ENCODE measurements around the gene ARFGEF2. TPM values are rescaled to one million over a fixed set of nuclear protein-coding genes. Genes with fewer than 3 reads are reported as not detected.
A peak's percentile ranks its signal among the peaks of the same experiment; 100 is the strongest.
"Not testable (repeated sequence)": the region's sequence is repeated elsewhere in the genome, so short reads cannot be mapped to it uniquely, and the experiment has no call there.

ARFGEF2 gene
- total RNA-seq, 1 donor from 2014 or later = 39.1 TPM

DNA sequence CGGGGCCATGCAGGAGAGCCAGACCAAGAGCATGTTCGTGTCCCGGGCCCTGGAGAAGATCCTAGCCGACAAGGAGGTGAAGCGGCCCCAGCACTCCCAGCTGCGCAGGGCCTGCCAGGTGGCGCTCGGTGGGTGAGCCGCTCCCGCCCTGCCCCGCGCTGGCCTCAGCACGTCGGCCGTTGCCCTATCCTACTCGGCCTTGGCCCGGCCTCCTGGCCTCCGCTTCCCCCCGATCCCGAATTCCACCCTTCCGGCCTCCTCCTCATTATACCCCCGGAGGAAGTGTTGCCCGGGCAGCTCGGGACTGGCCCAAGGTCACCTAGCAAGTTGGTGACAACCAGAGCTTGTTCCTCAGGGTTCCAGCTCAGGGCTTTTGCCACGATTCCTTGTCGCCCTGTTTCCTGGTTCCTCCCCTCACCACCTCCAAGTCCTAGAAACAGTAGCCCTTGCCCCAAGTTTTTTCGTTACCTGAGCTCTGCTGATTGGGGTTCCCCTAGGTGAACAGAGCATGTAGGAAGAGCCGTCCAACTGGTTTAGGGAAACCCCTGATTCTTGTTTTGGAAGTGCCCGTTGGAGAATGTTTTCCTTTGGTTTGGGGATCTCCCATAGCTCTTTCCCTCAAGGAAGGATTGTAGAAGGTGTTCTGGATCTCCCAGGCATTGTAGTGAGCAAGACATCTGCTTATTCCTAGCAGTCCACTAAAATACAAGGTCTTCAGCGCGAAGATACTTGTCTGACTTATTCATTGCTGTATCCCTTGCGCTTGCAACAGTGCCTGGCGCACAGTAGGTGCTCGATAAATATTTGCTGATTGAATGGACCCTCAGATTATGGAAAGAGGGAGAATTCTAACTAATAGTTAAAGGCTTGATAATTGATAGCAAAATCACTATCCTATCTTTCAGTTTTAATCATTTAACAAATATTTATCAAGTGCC lies 641 bp downstream of the ARFGEF2 start:
- no peak for DNase-seq (ENCODE audit: missing footprints)
- ATAC-seq = peak; percentile 56
- intact Hi-C loops (cut with DNase I) = no loop called here

DNA sequence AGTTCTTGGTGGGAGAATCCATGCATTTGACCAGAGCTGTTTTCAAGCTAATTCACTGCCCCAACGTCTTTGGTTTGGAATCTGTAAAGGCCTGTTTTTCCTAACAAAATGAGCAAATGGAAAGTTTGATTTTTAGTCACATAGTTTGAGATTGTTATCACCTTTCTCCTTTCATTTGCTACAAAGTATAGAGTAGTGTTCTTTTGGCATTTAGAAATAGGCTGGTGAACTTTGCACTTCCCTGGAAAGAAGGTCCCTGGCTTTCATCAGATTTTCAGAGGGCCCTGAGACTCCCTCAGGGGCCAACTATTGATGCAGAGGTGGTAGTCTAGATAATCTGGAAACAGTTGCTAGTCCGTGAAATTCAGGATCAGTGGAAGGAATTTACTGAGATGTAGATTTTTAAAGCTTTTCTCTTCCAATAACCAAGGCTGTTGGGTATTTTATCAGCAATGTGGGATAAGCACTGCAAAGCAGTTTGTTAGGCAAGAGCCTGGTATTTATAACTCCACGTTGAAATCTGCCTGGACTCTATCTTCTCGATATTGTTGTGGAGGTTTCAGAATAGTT lies 1.7 kb downstream of the ARFGEF2 start:
- no peak for DNase-seq (ENCODE audit: missing footprints)
- intact Hi-C loops (cut with DNase I) = no loop called here
- ATAC-seq = no peak

DNA sequence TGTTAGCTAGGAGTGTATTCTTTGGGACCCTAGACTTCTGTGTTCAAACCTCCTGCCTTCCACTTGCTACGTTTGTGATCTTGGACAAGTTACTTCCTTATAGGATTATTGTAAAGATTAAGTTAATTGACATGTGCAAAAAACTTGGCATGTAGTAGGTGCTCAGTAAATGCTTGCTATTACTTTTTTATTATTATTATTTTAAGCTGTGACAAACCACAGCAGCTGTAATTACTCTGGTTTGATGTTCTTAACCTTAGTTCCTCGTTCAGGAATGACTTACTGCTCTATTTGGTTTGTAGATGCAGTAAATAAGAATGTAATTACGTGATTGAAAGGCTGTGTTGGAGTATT lies 3.2 kb downstream of the ARFGEF2 start:
- intact Hi-C loops (cut with DNase I) = no loop called here
- ATAC-seq (no peak), DNase-seq (ENCODE audit: missing footprints) (no peak)

DNA sequence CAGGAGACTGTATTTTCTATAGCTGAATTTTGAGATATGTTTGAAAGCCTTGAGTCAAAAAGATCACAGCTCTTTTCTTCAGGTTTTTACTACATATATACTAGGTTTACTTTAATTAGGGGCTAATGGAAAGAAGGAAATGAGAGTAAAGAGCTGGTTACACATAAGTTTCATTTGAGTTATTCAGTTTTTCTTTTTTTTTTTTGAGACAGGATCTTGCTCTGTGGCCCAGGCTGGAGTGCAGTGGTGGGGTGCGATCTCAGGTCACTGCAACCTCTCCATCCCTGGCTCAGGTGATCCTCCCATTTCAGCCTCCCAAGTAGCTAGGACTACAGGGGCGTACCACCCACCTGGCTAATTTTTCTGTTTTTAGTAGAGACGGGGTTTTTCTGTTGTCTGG lies 4.8 kb downstream of the ARFGEF2 start:
- ATAC-seq (no peak), DNase-seq (ENCODE audit: missing footprints) (no peak)
- intact Hi-C loops (cut with DNase I) = no loop called here

DNA sequence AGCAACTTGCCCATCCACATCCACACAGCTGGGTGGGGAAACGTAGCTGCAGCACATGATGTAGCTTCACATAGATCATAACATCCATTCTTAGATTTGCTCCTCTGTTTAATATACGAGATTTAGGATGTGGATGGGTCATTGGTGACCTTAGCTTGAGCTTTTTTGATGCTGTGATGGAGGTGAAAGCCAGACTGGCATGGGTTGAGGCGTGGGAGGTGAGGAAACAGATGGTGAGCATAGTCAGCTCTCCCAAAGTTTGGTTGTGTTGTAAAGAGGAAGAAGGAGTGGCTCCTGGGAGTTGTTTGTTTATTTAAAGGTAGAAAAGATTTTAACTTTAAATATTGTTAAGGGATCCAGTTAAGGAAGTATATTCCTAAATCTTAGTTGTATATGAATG lies 5.3 kb downstream of the ARFGEF2 start:
- DNase-seq (ENCODE audit: missing footprints) = no peak
- intact Hi-C loops (cut with DNase I) = no loop called here
- ATAC-seq = no peak

DNA sequence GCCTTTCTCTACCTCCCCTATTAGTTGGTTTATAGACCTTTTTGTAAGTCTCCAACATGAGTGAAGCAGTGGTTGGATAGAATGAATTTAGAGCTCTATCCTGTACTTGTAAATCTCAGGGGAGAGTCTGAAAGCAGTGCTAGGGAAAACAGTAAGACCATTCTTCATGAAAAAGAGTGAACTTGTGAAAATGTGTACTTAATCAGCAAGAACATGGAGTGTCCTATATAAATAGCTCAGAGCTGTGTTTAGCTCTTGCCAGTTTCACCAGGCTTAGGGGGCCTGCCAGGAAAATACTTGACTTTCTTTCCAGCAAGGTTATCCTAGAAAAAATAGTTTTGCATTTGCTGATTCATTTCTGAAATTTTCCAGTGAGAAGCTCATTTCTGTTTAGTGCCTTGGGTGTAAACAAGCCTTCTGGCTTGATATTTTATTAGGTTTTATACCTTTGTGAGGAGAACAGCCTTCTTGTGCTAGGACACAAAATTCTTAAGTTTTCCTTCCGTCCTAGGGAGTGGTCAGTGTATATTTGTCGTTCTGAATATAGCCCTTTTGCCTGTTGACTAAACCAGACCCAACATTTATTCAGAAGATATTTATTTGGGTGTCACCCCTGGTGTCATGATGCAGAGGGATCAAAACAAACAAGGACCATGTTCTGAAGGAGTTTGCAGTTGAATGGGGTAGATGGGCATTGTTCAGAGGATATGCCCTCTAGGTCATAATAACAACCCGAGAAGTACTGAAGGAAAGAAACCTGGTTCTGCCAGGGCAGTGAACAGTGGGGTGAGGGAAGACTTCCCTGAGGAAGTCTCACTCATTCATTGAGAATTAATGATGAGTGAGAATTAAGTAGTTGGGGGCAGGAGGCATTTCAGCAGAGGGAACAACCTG lies 7.6 kb downstream of the ARFGEF2 start:
- ATAC-seq (peak; percentile 61), DNase-seq (ENCODE audit: missing footprints) (no peak)
- intact Hi-C loops (cut with DNase I) = no loop called here

DNA sequence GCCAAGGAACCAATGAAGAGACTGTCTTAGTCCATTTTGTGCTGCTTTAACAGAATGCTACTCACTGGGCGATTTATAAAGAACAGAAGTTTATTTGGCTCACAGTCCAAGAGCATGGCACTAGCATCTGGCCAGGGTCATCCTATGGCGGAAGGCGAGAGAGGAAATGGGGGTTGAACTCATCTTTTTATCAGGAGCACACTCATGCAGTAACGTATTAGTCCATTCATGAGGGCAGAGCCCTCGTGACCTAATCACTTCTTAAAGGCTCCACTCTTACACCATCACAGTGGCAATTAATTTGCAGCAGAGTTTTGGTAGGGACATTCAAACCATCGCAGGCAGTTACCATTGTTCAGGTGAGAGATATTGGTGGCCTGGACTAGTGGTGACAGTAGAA lies 8.5 kb downstream of the ARFGEF2 start:
- no peak for ATAC-seq
- intact Hi-C loops (cut with DNase I) = no loop called here

DNA sequence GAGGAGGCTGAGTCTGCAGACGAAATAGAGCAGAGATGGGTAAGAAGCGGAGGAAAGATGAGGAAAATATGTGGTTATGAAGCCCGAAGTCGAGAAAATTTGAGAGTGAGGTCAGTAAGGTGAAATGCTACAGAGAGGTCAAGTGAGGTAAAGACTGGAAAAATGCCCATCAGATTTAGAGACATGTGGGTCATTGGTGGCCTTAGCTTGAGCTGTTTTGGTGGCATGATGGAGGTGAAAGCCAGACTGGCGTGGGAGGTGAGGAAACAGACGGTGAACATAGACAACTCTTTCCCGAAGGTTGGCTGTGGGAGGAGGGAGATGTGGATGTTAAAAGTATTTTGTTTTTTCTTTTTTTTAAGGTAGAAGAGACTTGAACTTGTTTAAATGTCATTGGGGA lies 9.4 kb downstream of the ARFGEF2 start:
- ATAC-seq = no peak
- intact Hi-C loops (cut with DNase I) = no loop called here
- DNase-seq (ENCODE audit: missing footprints) = no peak

More for the DNA sequence above, 8.5 kb downstream of the ARFGEF2 start:
- DNase-seq (ENCODE audit: missing footprints) = no peak

DNA sequence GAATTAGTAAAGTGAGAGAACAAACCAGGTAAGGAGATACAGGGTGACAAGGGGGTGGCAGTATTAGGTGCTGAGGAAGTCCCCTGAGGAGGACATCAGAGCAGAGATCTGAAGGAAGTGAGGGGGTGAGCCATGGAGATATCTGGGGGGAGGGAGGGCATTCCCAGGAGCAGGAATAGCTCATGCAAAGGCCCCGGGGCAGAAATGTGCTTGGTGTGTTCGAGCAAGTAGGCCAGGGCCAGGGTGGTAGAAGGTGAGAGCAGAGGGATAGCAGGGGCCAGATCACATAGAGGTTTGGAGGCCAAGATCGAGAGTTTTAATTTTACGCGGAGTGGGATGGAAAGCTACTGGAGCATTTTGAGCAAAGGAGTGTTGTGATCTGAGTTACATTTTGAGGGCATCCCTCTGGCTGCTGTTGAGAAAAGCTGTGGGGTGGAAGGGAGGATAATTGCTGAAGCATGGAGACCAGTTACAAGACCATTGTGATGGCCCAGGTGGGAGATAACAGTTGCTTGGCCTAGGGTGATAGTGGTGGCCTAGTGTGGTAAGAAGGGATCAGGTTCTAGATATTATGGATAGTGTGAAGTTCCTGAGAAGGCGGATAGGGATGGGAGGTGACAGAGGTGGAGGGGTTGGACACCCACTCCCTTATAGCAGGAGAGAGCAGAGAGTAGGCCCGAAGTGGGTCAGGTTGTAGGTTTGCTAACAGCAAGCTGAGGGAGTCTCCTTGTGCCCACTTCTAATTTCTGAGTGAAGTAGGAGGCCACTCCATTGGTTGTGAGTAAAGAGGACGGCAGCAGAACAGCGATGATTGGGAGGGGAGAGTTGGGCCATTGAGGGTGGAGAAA lies 10.2 kb downstream of the ARFGEF2 start:
- no peak for DNase-seq (ENCODE audit: missing footprints)
- ATAC-seq = no peak
- intact Hi-C loops (cut with DNase I) = no loop called here

DNA sequence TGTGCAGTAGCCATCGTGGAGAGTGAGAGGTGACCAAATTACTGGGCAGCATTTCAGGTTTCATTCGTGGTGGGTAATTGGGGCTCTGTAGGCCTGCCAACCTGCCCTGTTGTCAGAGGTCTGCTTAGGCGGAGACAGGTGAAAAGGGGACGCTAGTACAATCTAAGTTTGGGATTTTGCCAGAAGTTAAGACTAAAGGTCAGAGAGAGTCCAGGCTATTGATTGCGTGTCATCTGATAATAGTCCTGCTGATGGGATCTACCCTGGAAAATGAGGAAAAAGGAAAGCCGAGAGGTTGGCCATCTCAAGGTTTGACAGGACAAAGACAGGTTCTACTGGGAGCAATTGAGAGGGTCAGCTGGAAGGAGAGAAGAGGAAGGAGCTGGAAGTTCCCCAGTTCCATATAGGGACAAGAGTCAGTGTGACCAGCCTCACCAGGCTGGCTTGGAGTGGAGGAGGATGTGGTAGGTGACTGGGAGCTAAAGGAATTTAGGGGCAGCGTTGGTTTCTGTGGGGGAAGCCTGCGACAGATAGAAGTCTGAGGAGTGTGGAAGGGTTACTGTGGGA lies 10.9 kb downstream of the ARFGEF2 start:
- intact Hi-C loops (cut with DNase I) = no loop called here
- ATAC-seq (no peak), DNase-seq (ENCODE audit: missing footprints) (no peak)

DNA sequence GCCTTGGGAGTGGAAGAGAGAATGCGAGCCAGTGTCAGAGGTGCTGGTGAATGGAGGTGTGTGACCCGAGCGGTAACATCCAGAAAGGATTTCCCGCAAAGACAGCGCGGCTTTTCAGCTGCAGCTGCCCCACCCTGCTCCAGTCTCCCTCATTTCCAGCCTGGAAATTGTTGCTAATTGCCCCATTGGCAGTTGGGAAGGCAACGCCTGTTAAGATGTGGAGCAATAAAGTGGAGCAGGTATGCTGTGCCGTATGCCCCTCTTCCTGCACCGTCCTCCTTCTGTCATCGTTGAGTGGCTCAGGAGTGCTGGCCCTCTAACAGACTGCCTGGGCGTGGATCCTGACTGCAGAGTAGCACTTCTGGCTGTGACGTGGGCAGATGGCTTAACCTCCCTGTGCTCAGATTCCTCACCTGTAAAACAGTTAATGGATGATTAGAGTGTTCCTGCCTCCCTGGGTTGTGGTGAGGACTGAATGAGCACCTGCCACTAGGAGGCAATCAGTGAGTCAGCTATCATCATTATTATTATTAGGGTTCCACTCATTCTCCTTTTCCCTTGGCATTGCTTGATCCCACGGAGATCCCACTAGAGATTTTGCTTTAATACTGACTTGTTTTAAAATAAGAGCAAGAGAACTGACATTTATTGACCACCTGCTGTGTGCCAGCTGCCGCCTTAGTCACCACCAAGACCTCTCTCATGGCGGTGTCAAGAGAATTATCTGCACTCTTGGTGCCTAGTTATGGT lies 11.7 kb downstream of the ARFGEF2 start:
- intact Hi-C loops (cut with DNase I) = no loop called here
- DNase-seq (ENCODE audit: missing footprints) (no peak), ATAC-seq (peak; percentile 38)

DNA sequence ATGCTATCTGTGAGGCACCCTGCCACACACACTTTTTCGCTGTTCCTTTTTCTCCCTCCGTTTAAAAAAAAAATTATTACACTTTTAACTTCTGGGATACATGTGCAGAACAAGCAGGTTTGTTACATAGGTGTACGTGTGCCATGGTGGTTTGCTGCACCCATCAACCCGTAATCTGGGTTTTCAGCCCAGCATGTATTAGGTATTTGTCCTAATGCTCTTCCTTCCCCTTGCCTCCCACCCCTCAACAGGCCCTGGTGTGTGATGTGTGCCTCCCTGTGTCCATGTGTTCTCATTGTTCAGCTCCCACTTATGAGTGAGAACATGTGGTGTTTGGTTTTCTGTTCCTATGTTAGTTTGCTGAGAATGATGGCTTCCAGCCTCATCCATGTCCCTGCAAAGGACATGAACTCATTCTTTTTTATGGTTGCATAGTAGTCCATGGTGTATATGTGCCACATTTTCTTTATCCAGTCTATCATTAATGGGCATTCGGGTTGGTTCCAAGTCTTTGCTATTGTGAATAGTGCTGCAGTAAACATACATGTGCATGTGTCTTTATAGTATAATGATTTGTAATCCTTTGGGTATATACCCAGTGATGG lies 12.9 kb downstream of the ARFGEF2 start:
- ATAC-seq; DNase-seq (ENCODE audit: missing footprints); intact Hi-C loops (cut with DNase I): not testable (repeated sequence)

DNA sequence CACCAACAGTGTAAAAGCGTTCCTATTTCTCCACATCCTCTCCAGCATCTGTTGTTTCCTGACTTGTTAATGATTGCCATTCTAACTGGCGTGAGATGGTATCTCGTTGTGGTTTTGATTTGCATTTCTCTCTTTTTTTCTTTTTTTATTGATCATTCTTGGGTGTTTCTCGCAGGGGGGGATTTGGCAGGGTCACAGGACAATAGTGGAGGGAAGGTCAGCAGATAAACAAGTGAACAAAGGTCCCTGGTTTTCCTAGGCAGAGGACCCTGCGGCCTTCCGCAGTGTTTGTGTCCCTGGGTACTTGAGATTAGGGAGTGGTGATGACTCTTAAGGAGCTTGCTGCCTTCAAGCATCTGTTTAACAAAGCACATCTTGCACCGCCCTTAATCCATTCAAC lies 13.5 kb downstream of the ARFGEF2 start:
- DNase-seq (ENCODE audit: missing footprints) = not testable (repeated sequence)

DNA sequence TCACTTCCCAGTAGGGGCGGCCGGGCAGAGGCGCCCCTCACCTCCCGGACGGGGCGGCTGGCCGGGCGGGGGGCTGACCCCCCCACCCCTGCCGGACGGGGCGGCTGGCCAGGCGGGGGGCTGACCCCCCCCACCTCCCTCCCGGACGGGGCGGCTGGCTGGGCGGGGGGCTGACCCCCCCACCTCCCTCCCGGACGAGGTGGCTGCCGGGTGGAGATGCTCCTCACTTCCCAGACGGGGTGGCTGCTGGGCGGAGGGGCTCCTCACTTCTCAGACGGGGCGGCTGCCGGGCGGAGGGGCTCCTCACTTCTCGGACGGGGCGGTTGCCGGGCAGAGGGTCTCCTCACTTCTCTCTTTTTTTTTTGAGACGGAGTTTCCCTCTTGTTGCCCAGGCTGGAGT lies 14.7 kb downstream of the ARFGEF2 start:
- intact Hi-C loops (cut with DNase I); ATAC-seq; DNase-seq (ENCODE audit: missing footprints): not testable (repeated sequence)

More for the DNA sequence above, 13.5 kb downstream of the ARFGEF2 start:
- intact Hi-C loops (cut with DNase I); ATAC-seq: not testable (repeated sequence)

DNA sequence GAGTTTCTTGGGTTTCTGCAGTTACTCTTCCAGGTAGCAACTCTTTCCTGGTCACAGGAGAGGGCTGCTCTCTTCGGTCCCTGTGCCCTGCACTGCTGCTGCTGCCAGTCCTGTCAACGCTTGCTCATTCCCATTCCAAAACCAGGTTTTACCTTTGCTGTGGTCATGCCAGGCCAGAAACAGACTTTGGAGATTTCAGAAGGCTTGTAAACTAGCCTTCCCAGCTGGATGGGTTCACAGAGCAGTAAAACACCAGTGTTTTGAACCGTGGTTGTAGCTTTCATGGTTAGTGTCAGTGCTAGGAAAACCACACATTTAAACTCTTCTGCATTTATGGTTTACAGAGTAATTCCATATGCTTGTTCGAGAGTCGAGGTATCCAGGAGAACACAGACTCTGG lies 16.2 kb downstream of the ARFGEF2 start:
- intact Hi-C loops (cut with DNase I) = no loop called here
- DNase-seq (ENCODE audit: missing footprints) = no peak
- peak; percentile 50 for ATAC-seq

DNA sequence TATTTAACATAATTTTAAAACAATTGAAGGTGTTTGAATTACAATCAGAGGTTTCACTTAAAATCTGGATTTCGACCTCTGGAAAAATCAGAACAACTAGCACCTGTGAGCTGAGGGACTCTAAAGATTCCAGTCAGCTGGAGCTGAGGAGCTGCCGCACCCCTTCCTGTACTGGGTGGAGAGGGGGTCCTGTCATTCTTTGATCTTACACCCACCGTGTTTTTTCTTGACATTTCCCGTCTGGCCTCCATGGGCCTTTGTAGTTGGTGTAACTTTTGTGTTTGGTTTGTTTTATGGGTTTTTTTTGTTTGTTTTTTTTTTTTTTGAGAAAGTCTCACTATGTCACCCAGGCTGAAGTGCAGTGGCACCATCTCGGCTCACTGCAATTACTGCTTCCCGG lies 17.2 kb downstream of the ARFGEF2 start:
- intact Hi-C loops (cut with DNase I) = no loop called here
- DNase-seq (ENCODE audit: missing footprints) (no peak), ATAC-seq (no peak)

DNA sequence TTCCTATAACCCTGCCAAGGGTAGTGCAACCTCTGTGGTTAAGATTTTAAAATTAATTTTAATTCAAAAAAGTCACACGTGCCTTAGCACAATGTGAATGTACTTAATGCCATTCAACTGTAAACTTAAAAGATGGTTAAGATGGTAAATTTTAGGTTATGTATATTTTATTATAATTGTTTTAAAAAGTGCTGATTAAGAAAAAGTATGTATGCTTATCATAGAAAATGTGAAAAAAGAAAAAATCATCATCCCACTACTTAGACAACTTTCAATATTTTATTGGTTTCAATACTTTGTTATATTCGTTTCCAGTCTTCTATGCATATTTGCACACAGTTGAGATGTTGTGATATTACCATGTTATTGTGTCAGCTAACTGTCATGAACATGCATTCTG lies 18.7 kb downstream of the ARFGEF2 start:
- ATAC-seq = no peak
- no peak for DNase-seq (ENCODE audit: missing footprints)
- intact Hi-C loops (cut with DNase I) = no loop called here

Data from Right ventricle myocardium inferior (tissue), 1 donor.